Common myeloid progenitor, CD34-positive (primary cell): ENCODE results near the gene FRK. TPM values are rescaled to one million over a fixed set of nuclear protein-coding genes. Genes with fewer than 3 reads are reported as not detected.
A peak's percentile ranks its signal among the peaks of the same experiment; 100 is the strongest.

Source experiments
- CTCF ChIA-PET: fragments of 350-600 bp; sonication (Branson Sonifier 250); formaldehyde crosslinking; loops from one replicate; lab custom pipeline; 2021; ENCODE audit warnings: antibody characterized with exemption; lab: Charles Lee
- POLR2A ChIA-PET: fragments of 350-600 bp; sonication (Branson Sonifier 250); formaldehyde crosslinking; loops from one replicate; lab custom pipeline; 2021; ENCODE audit warnings: antibody characterized with exemption; lab: Charles Lee
- DNase-seq, 3 donors: peaks; one replicate each; pipeline versions ENCODE4 v3.0.0 to v3.0.0-alpha.2; 2013
- H3K27ac ChIP-seq, 2 experiments: 1 replicate in 1 of 2; 2 replicates in 1 of 2; pipeline ENCODE4 v1.7.0; 2013; ENCODE audit warnings: inconsistent platforms in 2 of 2, low read length in 2 of 2, mild to moderate bottlenecking in 2 of 2, low read depth in 1 of 2, moderate library complexity in 1 of 2; ENCODE audit not compliant: severe bottlenecking in 2 of 2, insufficient read depth in 1 of 2, poor library complexity in 1 of 2
- H3K27me3 ChIP-seq, 5 experiments: replicated peaks in 2 of 5; 1 replicate in 3 of 5; 2 replicates in 2 of 5; pipeline versions ENCODE4 v1.6.1 to v1.7.0; 2013; ENCODE audit warnings: low read length in 4 of 5, mild to moderate bottlenecking in 2 of 5, moderate library complexity in 2 of 5, inconsistent platforms in 1 of 5; ENCODE audit not compliant: insufficient read depth in 5 of 5, control insufficient read depth in 4 of 5
- H3K36me3 ChIP-seq, 4 experiments: 1 replicate in 2 of 4; 2 replicates in 2 of 4; pipeline versions ENCODE4 v1.6.1 to v1.7.0; 2013; ENCODE audit warnings: low read length in 3 of 4, control low read depth in 1 of 4, mild to moderate bottlenecking in 1 of 4; ENCODE audit not compliant: control insufficient read depth in 4 of 4, insufficient read depth in 4 of 4
- H3K4me1 ChIP-seq, 4 experiments: 1 replicate in 3 of 4; 2 replicates in 1 of 4; pipeline versions ENCODE4 v1.6.1 to v1.7.1; 2013; ENCODE audit warnings: low read length in 3 of 4, mild to moderate bottlenecking in 3 of 4, control low read depth in 1 of 4, inconsistent platforms in 1 of 4, moderate library complexity in 1 of 4; ENCODE audit not compliant: control insufficient read depth in 4 of 4, insufficient read depth in 4 of 4; ENCODE audit errors: control extremely low read depth in 1 of 4
- H3K4me3 ChIP-seq, 7 experiments: 1 replicate in 4 of 7; 2 replicates in 3 of 7; pipeline versions ENCODE4 v1.5.1 to v1.7.0; 2013; ENCODE audit warnings: mild to moderate bottlenecking in 7 of 7, low read length in 6 of 7, moderate library complexity in 6 of 7, inconsistent platforms in 2 of 7, low read depth in 2 of 7, control low read depth in 1 of 7; ENCODE audit not compliant: insufficient read depth in 4 of 7, control insufficient read depth in 1 of 7; ENCODE audit errors: extremely low read depth in 1 of 7
- H3K9me3 ChIP-seq, 5 experiments: 1 replicate in 4 of 5; 2 replicates in 1 of 5; pipeline versions ENCODE4 v1.6.1 to v1.7.1; 2013; ENCODE audit warnings: low read length in 4 of 5, mild to moderate bottlenecking in 2 of 5, inconsistent platforms in 1 of 5, low read depth in 1 of 5, moderate library complexity in 1 of 5; ENCODE audit not compliant: control insufficient read depth in 4 of 5, insufficient read depth in 2 of 5; ENCODE audit errors: control extremely low read depth in 1 of 5
- WGBS: methylation state at CpG from one replicate; pipeline ENCODE4 v1.1.5; 2013; ENCODE audit not compliant: insufficient coverage; 5-methylcytosine and 5-hydroxymethylcytosine counted together
- polyA plus RNA-seq: library from polyadenylated mRNA; unstranded; fragments of 120-200 nt; gene quantifications from one replicate; pipeline ENCODE4 v1.2.1, GENCODE V29; 2013

Gene FRK, protein sequence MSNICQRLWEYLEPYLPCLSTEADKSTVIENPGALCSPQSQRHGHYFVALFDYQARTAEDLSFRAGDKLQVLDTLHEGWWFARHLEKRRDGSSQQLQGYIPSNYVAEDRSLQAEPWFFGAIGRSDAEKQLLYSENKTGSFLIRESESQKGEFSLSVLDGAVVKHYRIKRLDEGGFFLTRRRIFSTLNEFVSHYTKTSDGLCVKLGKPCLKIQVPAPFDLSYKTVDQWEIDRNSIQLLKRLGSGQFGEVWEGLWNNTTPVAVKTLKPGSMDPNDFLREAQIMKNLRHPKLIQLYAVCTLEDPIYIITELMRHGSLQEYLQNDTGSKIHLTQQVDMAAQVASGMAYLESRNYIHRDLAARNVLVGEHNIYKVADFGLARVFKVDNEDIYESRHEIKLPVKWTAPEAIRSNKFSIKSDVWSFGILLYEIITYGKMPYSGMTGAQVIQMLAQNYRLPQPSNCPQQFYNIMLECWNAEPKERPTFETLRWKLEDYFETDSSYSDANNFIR
- 0.04 TPM for polyA plus RNA-seq

DNA sequence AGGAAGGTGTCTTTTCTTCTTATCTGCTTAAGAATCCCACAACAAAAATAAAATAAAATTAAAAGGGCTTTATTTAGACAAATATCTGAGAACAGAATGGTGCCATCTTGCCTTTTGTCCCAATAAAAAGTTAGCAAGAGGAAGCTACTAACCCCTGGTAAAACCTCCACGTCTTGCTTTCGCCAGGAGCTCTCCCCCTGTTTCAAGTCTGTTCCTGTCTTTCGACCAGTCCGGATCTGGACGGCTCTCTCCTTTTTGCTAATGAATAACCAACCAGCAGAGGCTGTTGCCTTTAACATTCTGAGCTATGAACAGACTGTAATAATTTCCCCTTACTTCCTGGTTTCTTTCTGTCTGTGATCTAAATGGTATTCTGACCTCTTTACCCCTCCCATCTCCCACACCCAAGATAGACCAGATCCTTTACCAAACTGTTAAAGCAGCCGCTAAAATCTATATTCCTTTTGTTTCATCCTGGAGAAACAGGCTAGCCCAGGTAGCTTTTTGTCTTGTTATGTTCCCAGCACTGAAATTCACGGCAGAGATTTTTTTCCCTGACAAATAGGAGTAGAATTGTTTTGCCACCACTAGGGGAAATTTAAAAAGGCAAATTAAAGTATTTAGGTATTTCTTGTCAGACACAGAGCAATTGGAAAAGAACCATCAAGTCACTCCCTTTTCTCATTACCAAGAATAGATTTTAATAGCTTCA lies at the start of gene FRK:
TSS of gene FRK (minus strand) at position 320 of the 712 bp plus-strand sequence. CDS start 580 bp downstream, outside the sequence.
- POLR2A ChIA-PET, result no interaction called here

DNA sequence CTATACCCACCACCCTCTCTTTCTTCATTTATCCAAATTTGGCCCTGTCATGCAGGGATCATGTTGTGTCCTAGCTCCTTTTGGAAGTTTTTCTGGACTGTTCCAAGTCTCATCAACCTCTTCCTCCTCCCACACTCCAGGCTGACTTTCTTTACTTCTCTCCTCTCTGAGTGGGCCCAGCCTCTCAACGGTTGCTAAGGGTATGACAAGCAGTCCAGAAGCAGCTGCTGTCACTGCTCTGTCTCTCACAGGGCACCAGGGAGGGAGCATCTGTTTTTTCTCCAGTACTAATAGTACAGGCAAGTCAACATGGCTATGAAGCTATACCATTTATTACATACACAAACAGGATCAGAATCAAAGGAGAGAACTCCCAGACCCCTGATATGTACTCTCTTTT lies 48.1 kb upstream of the FRK start:
- no peaks in the 10 kb centered on the region for H3K9me3 ChIP-seq
- no peak overlapping the region for H3K4me3 ChIP-seq
- no peak for DNase-seq
- 82% methylated on average over 1 of the region's 1 CpG for WGBS
- no peak overlapping the region for H3K27ac ChIP-seq
- peaks cover 0 to 4% (median 1%) of the 10 kb centered on the region in 4 experiments for H3K4me1 ChIP-seq
- H3K27me3 ChIP-seq, result no peaks in the 10 kb centered on the region
- POLR2A ChIA-PET, result no interaction called here
- CTCF ChIA-PET, result no interaction called here
- H3K36me3 ChIP-seq, result peaks cover 22 to 34% (median 29%) of the 10 kb centered on the region in 4 experiments

More for the DNA sequence above, at the start of gene FRK:
- Histone ChIP-seq H3K9me3 (no peaks in the 10 kb centered on the region), H3K27me3 (no peaks in the 10 kb centered on the region), H3K27ac (no peak within 1 kb of the TSS), H3K4me1 (peaks cover 0 to 11% (median 0%) of the 10 kb centered on the region in 4 experiments), H3K4me3 (no peak within 1 kb of the TSS), H3K36me3 (no peaks in the 10 kb centered on the region)
- WGBS, result 90% methylated on average over 6 of the region's 7 CpGs
- DNase-seq, result no peak
- CTCF ChIA-PET, result interaction anchor here (1.1 kb wide), 1 partner anchor 35 kb away, joined by 3 read pairs; no protein-coding TSS in a partner anchor

DNA sequence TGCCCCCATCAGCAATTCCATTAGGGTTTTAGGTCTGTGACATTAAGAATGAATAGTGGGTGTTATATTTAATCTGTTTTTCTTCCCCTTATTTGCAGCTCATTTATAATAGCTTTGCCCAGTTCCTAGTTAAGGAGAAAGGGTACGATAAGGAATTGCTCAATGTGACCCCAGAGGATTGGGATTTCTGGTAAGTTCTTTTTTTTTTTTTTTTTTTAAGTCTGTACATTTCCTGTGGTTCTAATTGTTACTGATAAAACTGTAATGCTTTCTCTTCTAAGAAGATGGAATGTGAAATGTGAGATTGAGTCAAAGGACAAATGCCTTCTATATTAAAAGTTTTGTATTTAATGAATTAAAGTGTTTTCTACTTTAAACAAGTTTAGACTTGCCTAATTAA lies 45.5 kb upstream of the FRK start:
- POLR2A ChIA-PET, result no interaction called here
- Histone ChIP-seq H3K27me3 (no peaks in the 10 kb centered on the region), H3K36me3 (peaks cover 17 to 23% (median 20%) of the 10 kb centered on the region in 4 experiments), H3K9me3 (no peaks in the 10 kb centered on the region), H3K4me3 (no peak overlapping the region), H3K27ac (no peak overlapping the region), H3K4me1 (peaks cover 7 to 26% (median 19%) of the 10 kb centered on the region in 4 experiments)
- CTCF ChIA-PET, result interaction anchor here (0.7 kb wide), 1 partner anchor 10 kb away, joined by 3 read pairs; no protein-coding TSS in a partner anchor
- no peak for DNase-seq
- no CpG with 5 or more reads among the region's 1 CpG for WGBS

DNA sequence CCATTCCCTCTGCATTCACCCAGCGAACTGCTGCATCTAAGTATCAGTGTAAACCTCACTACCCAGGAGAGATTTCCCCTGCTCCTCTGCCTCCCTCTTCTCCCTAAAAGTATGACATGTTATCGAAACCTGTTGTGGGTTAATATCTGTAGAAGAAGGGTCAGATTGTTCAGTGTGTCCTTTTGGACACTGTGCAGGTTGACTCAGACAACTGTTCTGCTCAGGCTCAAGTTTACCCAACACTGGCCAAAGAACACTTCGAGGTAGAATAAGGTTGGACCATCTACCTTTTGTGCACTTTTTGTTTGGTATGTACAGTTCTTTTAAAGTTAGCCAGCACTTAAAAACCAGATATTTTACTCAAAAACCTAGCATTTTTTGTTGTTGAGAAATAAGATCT lies 44.6 kb upstream of the FRK start:
- Histone ChIP-seq H3K4me1 (peaks cover 7 to 27% (median 20%) of the 10 kb centered on the region in 4 experiments), H3K4me3 (no peak overlapping the region), H3K27ac (no peak overlapping the region), H3K27me3 (no peaks in the 10 kb centered on the region), H3K36me3 (peaks cover 11 to 15% (median 12%) of the 10 kb centered on the region in 4 experiments), H3K9me3 (no peaks in the 10 kb centered on the region)
- DNase-seq, result no peak
- WGBS, result 100% methylated on average over 1 of the region's 3 CpGs
- ChIA-PET CTCF (interaction anchor here (1.3 kb wide), 1 partner anchor 12 kb away, joined by 3 read pairs; no protein-coding TSS in a partner anchor), POLR2A (no interaction called here)

DNA sequence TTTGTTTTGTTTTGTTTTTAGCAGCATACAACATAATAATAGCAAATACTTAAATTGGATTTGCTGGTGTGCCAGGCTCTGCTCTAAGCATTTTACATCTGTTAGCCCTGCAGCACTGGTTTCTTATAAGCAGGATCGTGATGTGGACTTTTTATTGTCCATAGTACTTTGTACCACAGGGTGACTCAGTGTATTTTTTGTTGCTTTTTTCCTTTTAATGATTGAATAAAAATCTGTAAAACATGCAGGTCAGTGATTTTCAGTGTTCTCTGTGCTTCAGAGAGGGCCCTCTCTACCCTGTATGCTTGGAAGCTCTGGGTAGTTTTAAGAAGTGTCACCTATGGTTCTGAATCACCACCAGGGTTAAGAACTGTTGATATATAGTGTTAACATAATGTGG lies 43.9 kb upstream of the FRK start:
- Histone ChIP-seq H3K9me3 (no peaks in the 10 kb centered on the region), H3K27me3 (no peaks in the 10 kb centered on the region), H3K36me3 (peaks cover 8 to 12% (median 10%) of the 10 kb centered on the region in 4 experiments), H3K4me1 (peaks cover 7 to 31% (median 21%) of the 10 kb centered on the region in 4 experiments), H3K4me3 (no peak overlapping the region), H3K27ac (no peak overlapping the region)
- no peak for DNase-seq
- CTCF ChIA-PET, result interaction anchor here (1.3 kb wide), 1 partner anchor 13 kb away, joined by 3 read pairs; no protein-coding TSS in a partner anchor
- 88% methylated on average over 1 of the region's 1 CpG for WGBS
- POLR2A ChIA-PET, result no interaction called here

DNA sequence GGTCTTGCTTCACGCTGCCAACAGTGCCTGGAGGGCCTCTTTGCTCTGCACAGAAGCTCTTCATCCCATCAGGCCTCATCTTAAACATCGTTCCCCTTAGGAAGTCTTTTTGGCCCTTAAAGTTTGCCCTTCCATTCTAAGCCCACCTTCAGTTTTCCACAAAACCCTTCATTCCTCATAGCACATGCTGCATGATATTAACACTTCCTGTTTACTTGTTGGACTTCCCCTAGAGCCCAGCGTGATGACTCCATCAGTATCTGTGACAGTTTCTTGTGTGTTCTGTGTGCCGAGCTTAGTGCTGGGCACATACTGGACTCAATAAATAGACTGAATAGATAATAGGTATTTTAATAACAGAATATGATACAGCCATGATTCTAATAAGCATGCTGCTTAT lies 42.2 kb upstream of the FRK start:
- no peaks in the 10 kb centered on the region for H3K27me3 ChIP-seq
- WGBS, result 100% methylated on average over 2 of the region's 4 CpGs
- H3K9me3 ChIP-seq, result no peaks in the 10 kb centered on the region
- no peak overlapping the region for H3K27ac ChIP-seq
- H3K4me3 ChIP-seq, result no peak overlapping the region
- CTCF ChIA-PET, result interaction anchor here (1.3 to 2.0 kb wide), 2 partner anchors 10 to 14 kb away, joined by 6 to 13 read pairs; no protein-coding TSS in a partner anchor
- peak in 2 of 3 donors; percentile 16 for DNase-seq
- POLR2A ChIA-PET, result interaction anchor here (0.6 kb wide), 1 partner anchor 14 kb away, joined by 4 read pairs; no protein-coding TSS in a partner anchor
- peaks cover 0 to 3% (median 0%) of the 10 kb centered on the region in 4 experiments for H3K36me3 ChIP-seq
- peaks cover 7 to 37% (median 25%) of the 10 kb centered on the region in 4 experiments for H3K4me1 ChIP-seq
